ENCODE measurements around the gene SYNPO2. TPM values are rescaled to one million over a fixed set of nuclear protein-coding genes. Genes with fewer than 3 reads are reported as not detected.

The SYNPO2 gene
- total and polyA plus RNA-seq, 2 of the 8 experiments (the other 6 are each of a cell fraction or from before 2014, with no cell fraction given) = 0.50 to 4.2 TPM

DNA sequence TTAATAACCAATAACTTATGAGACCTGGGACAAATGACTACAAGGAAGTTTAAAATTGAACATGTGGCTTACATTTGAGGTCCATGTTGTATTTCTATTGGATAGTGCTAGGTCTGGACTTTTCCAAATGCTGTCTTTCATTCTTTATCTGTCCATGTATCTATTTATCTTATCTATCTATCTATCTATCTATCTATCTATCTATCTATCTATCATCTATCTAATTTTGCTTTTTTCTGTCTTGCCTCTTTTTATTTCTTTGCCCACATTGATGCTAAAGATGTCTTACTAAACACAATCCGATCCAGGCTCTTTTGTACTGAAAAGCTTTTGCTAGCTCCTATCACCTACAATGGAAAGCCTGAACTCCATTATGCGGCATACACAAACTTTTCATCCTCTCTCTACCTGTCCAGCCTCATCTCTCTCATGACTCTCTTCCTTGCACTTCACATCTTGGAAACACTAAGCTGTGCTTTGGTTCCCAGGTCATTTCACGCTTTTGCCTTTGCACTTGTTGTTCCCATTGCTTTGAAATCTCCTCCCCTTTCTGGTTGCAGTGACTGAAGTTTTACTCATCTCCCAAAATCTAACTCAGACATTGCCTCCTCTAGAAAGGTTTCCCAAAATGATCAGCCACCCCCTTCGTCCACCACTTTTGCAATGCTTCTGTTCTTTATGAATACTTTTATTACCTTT is 107.2 kb downstream of the SYNPO2 start:
- CTCF ChIA-PET (ENCODE audit: partially characterized antibody) = interaction anchor here (1.1 to 1.2 kb wide), 2 partner anchors 43 to 318 kb away, joined by 3 to 5 read pairs; no protein-coding TSS in a partner anchor
- Histone ChIP-seq H3K23me2 (ENCODE audit: low read depth, low read length) (no peaks in the 10 kb centered on the region), H3K4me1 (replicated peaks in 1 of 4; ENCODE audit: control insufficient read depth in 3 of 4, insufficient read depth in 4 of 4, low read length in 3 of 4) (peaks cover 0 to 12% (median 5%) of the 10 kb centered on the region in 4 experiments; a peak in 2 of 7 replicates), H4K5ac (ENCODE audit: insufficient read length, low read depth, low read length) (no peak overlapping the region), H2BK15ac (ENCODE audit: low read length) (no peak overlapping the region), H3K27me3 (replicated peaks in 1 of 4; ENCODE audit: control insufficient read depth in 3 of 4, extremely low read depth in 1 of 4, insufficient read depth in 3 of 4, low read length in 3 of 4) (no peaks in the 10 kb centered on the region), H2BK20ac (ENCODE audit: low read length) (no peak overlapping the region), H3K56ac (replicated peaks; ENCODE audit: insufficient read length, low read depth, low read length) (no peak overlapping the region), H3K4me2 (ENCODE audit: insufficient read depth in 1 of 2, low read depth in 2 of 2, low read length in 2 of 2) (no peak overlapping the region), H3K79me1 (ENCODE audit: low read depth, low read length) (no peaks in the 10 kb centered on the region), H3K4me3 (ENCODE audit: extremely low read depth in 1 of 4, insufficient read depth in 2 of 4, low read depth in 3 of 4, low read length in 4 of 4) (no peak overlapping the region), H2BK120ac (replicated peaks; ENCODE audit: low read depth, low read length) (no peak overlapping the region), H2BK12ac (ENCODE audit: low read depth, low read length) (no peak overlapping the region), H3K14ac (ENCODE audit: insufficient read length) (no peak overlapping the region), H2BK5ac (ENCODE audit: low read depth, low read length) (no peak overlapping the region), H3K9me3 (ENCODE audit: insufficient read depth in 2 of 2, low read depth in 1 of 2, low read length in 1 of 2) (no peaks in the 10 kb centered on the region), H3K9ac (replicated peaks in 1 of 4; ENCODE audit: extremely low read depth in 1 of 4, low read depth in 3 of 4, low read length in 3 of 4) (no peak overlapping the region), H4K8ac (ENCODE audit: extremely low read depth, insufficient read depth, low read length) (no peak overlapping the region), H3K27ac (ENCODE audit: low read depth, low read length) (no peak overlapping the region), H3K79me2 (ENCODE audit: control insufficient read depth in 1 of 2, insufficient read depth in 2 of 2, low read length in 2 of 2) (no peaks in the 10 kb centered on the region), H4K91ac (replicated peaks; ENCODE audit: insufficient read length, low read length) (no peak overlapping the region), H3K18ac (ENCODE audit: extremely low read depth, low read length) (no peak overlapping the region), H3K4ac (replicated peaks; ENCODE audit: insufficient read length, low read depth, low read length) (no peak overlapping the region), H4K20me1 (replicated peaks in 1 of 2; ENCODE audit: control insufficient read depth in 1 of 2, insufficient read depth in 2 of 2, low read length in 2 of 2) (no peaks in the 10 kb centered on the region), H3K36me3 (ENCODE audit: control insufficient read depth in 2 of 4, insufficient read depth in 4 of 4, low read length in 3 of 4) (no peaks in the 10 kb centered on the region), H3K23ac (ENCODE audit: insufficient read length) (no peak overlapping the region), H2AK5ac (ENCODE audit: low read depth, low read length) (no peak overlapping the region), H2AFZ (ENCODE audit: low read length) (no peak overlapping the region)
- no peak for DNase-seq (ENCODE audit: low read depth in 1 of 2, low spot score in 2 of 2)
- POLR2A ChIA-PET (ENCODE audit: partially characterized antibody) = no interaction called here
- TF ChIP-seq NANOG (IDR thresholded peaks at IDR 0.05; ENCODE audit: insufficient read depth, low read depth, low read length, poor library complexity, severe bottlenecking) (no peak), RXRA (IDR thresholded peaks at IDR 0.05; ENCODE audit: insufficient read depth, low read depth, low read length) (no peak), POLR2AphosphoS5 (IDR thresholded peaks at IDR 0.05; ENCODE audit: low read depth, low read length) (no peak), BCL11A (IDR thresholded peaks at IDR 0.05; ENCODE audit: low read depth in 2 of 2, low read length in 2 of 2) (no peak)
- no peak for FAIRE-seq
- WGBS, 2 experiments (ENCODE audit: extremely low coverage in 1 of 2, insufficient coverage in 1 of 2, insufficient read length in 1 of 2, insufficient replicate concordance in 2 of 2, low coverage in 1 of 2, low lambda C conversion rate in 2 of 2, missing lambda C conversion rate in 1 of 2) = 89% methylated on average over 4 of the region's 4 CpGs; no CpG with 5 or more reads in 1 of the 2 experiments

Data from H1 (cell line).